ENCODE results near the gene TRAPPC13.
"Not testable (repeated sequence)": the region's sequence is repeated elsewhere in the genome, so short reads cannot be mapped to it uniquely, and the experiment has no call there.

TRAPPC13 gene

GRCh38 chr5:65624571-65625555, at the start of gene TRAPPC13, which contains the start of gene SHLD3:
Gene TRAPPC13, plus strand, starts transcription at chr5:65625027. Its CDS starts 34 bp downstream, at chr5:65625061.
Gene SHLD3, plus strand, starts transcription at chr5:65625027. Its CDS starts 4,561 bp downstream, at chr5:65629588.
- Histone ChIP-seq H3K27ac (ENCODE audit: low read length) (peak within 1 kb of the TSS; percentile 53), H3K27me3 (ENCODE audit: insufficient read depth, low read length) (no peaks in the 10 kb centered on the region), H3K9me3 (ENCODE audit: insufficient read depth, low read depth, low read length) (no peaks in the 10 kb centered on the region), H3K4me1 (ENCODE audit: insufficient read depth, low read length) (peaks cover 8% of the 10 kb centered on the region; the same call in 1 of the 2 replicates), H3K4me3 (ENCODE audit: low read length) (peak within 1 kb of the TSS; percentile 94), H3K36me3 (ENCODE audit: insufficient read depth, low read depth, low read length) (peaks cover 6% of the 10 kb centered on the region), H3K9ac (ENCODE audit: low read depth, low read length) (peak within 1 kb of the TSS; percentile 92)

- Histone ChIP-seq H3K9me3 (ENCODE audit: insufficient read depth, low read depth, low read length) (no peaks in the 10 kb centered on the region), H3K4me1 (ENCODE audit: insufficient read depth, low read length) (no peaks in the 10 kb centered on the region), H3K27me3 (ENCODE audit: insufficient read depth, low read length) (no peaks in the 10 kb centered on the region), H3K9ac (ENCODE audit: low read depth, low read length) (no peak overlapping the region), H3K4me3 (ENCODE audit: low read length) (no peak overlapping the region), H3K27ac (ENCODE audit: low read length) (no peak overlapping the region), H3K36me3 (ENCODE audit: insufficient read depth, low read depth, low read length) (peaks cover 77% of the 10 kb centered on the region)
Measured at GRCh38 chr5:65577141-65577540, 47.7 kb upstream of the TRAPPC13 start.

- Histone ChIP-seq H3K36me3 (ENCODE audit: insufficient read depth, low read depth, low read length) (peaks cover 92% of the 10 kb centered on the region), H3K27me3 (ENCODE audit: insufficient read depth, low read length) (no peaks in the 10 kb centered on the region), H3K27ac (ENCODE audit: low read length) (no peak overlapping the region), H3K9me3 (ENCODE audit: insufficient read depth, low read depth, low read length) (no peaks in the 10 kb centered on the region), H3K4me1 (ENCODE audit: insufficient read depth, low read length) (no peaks in the 10 kb centered on the region), H3K9ac (ENCODE audit: low read depth, low read length) (no peak overlapping the region), H3K4me3 (ENCODE audit: low read length) (no peak overlapping the region)
Measured at GRCh38 chr5:65588694-65589093, 36.1 kb upstream of the TRAPPC13 start.

- not testable (repeated sequence) for H3K9ac ChIP-seq (ENCODE audit: low read depth, low read length); H3K27me3 ChIP-seq (ENCODE audit: insufficient read depth, low read length); H3K4me1 ChIP-seq (ENCODE audit: insufficient read depth, low read length); H3K4me3 ChIP-seq (ENCODE audit: low read length); H3K27ac ChIP-seq (ENCODE audit: low read length)
- Histone ChIP-seq H3K9me3 (ENCODE audit: insufficient read depth, low read depth, low read length) (peaks cover 16% of the 10 kb centered on the region), H3K36me3 (ENCODE audit: insufficient read depth, low read depth, low read length) (peaks cover 69% of the 10 kb centered on the region)
Measured at GRCh38 chr5:65601761-65602160, 23.1 kb upstream of the TRAPPC13 start.

- H3K27me3 ChIP-seq (ENCODE audit: insufficient read depth, low read length) = no peaks in the 10 kb centered on the region
- H3K36me3 ChIP-seq (ENCODE audit: insufficient read depth, low read depth, low read length) = peaks cover 73% of the 10 kb centered on the region
- no peak overlapping the region for H3K4me3 ChIP-seq (ENCODE audit: low read length)
- no peaks in the 10 kb centered on the region for H3K4me1 ChIP-seq (ENCODE audit: insufficient read depth, low read length)
- no peak overlapping the region for H3K27ac ChIP-seq (ENCODE audit: low read length)
- no peaks in the 10 kb centered on the region for H3K9me3 ChIP-seq (ENCODE audit: insufficient read depth, low read depth, low read length)
- H3K9ac ChIP-seq (ENCODE audit: low read depth, low read length) = no peak overlapping the region
Measured at GRCh38 chr5:65611524-65611923, 13.3 kb upstream of the TRAPPC13 start.

- no peaks in the 10 kb centered on the region for H3K27me3 ChIP-seq (ENCODE audit: insufficient read depth, low read length)
- H3K9me3 ChIP-seq (ENCODE audit: insufficient read depth, low read depth, low read length) = no peaks in the 10 kb centered on the region
- no peaks in the 10 kb centered on the region for H3K4me1 ChIP-seq (ENCODE audit: insufficient read depth, low read length)
- peaks cover 69% of the 10 kb centered on the region for H3K36me3 ChIP-seq (ENCODE audit: insufficient read depth, low read depth, low read length)
- no peak overlapping the region for H3K27ac ChIP-seq (ENCODE audit: low read length)
- H3K9ac ChIP-seq (ENCODE audit: low read depth, low read length) = no peak overlapping the region
- no peak overlapping the region for H3K4me3 ChIP-seq (ENCODE audit: low read length)
Measured at GRCh38 chr5:65612298-65612907, 12.4 kb upstream of the TRAPPC13 start.

GRCh38 chr5:65620021-65620420, 4.8 kb upstream of the TRAPPC13 start:
- Histone ChIP-seq H3K9me3 (ENCODE audit: insufficient read depth, low read depth, low read length) (no peaks in the 10 kb centered on the region), H3K27me3 (ENCODE audit: insufficient read depth, low read length) (no peaks in the 10 kb centered on the region), H3K36me3 (ENCODE audit: insufficient read depth, low read depth, low read length) (peaks cover 11% of the 10 kb centered on the region), H3K9ac (ENCODE audit: low read depth, low read length) (no peak overlapping the region), H3K27ac (ENCODE audit: low read length) (no peak overlapping the region), H3K4me1 (ENCODE audit: insufficient read depth, low read length) (peaks cover 3% of the 10 kb centered on the region; the same call in 1 of the 2 replicates), H3K4me3 (ENCODE audit: low read length) (no peak overlapping the region)

GRCh38 chr5:65621961-65622360, 2.9 kb upstream of the TRAPPC13 start:
- not testable (repeated sequence) for H3K9ac ChIP-seq (ENCODE audit: low read depth, low read length); H3K36me3 ChIP-seq (ENCODE audit: insufficient read depth, low read depth, low read length); H3K9me3 ChIP-seq (ENCODE audit: insufficient read depth, low read depth, low read length); H3K27ac ChIP-seq (ENCODE audit: low read length); H3K4me3 ChIP-seq (ENCODE audit: low read length); H3K4me1 ChIP-seq (ENCODE audit: insufficient read depth, low read length); H3K27me3 ChIP-seq (ENCODE audit: insufficient read depth, low read length)

GRCh38 chr5:65623482-65623881, 1.3 kb upstream of the TRAPPC13 start:
- peaks cover 8% of the 10 kb centered on the region; the same call in 1 of the 2 replicates for H3K4me1 ChIP-seq (ENCODE audit: insufficient read depth, low read length)
- peak overlapping the region; percentile 94 for H3K4me3 ChIP-seq (ENCODE audit: low read length)
- no peak overlapping the region for H3K27ac ChIP-seq (ENCODE audit: low read length)
- H3K9ac ChIP-seq (ENCODE audit: low read depth, low read length) = peak overlapping the region; percentile 92
- no peaks in the 10 kb centered on the region for H3K9me3 ChIP-seq (ENCODE audit: insufficient read depth, low read depth, low read length)
- H3K27me3 ChIP-seq (ENCODE audit: insufficient read depth, low read length) = no peaks in the 10 kb centered on the region
- H3K36me3 ChIP-seq (ENCODE audit: insufficient read depth, low read depth, low read length) = no peaks in the 10 kb centered on the region

GRCh38 chr5:65624025-65624570, 729 bp upstream of the TRAPPC13 start, which contains the start of gene TRIM23:
Gene TRIM23, minus strand, starts transcription at chr5:65624333. Its CDS starts 59 bp downstream, at chr5:65624274.
- Histone ChIP-seq H3K27me3 (ENCODE audit: insufficient read depth, low read length) (no peaks in the 10 kb centered on the region), H3K9me3 (ENCODE audit: insufficient read depth, low read depth, low read length) (no peaks in the 10 kb centered on the region), H3K27ac (ENCODE audit: low read length) (peak within 1 kb of the TSS; percentile 53), H3K36me3 (ENCODE audit: insufficient read depth, low read depth, low read length) (no peaks in the 10 kb centered on the region), H3K4me3 (ENCODE audit: low read length) (peak within 1 kb of the TSS; percentile 94), H3K4me1 (ENCODE audit: insufficient read depth, low read length) (peaks cover 8% of the 10 kb centered on the region; the same call in 1 of the 2 replicates), H3K9ac (ENCODE audit: low read depth, low read length) (peak within 1 kb of the TSS; percentile 92)

GRCh38 chr5:65625743-65626142, 916 bp downstream of the TRAPPC13 start:
- peaks cover 8% of the 10 kb centered on the region; the same call in 1 of the 2 replicates for H3K4me1 ChIP-seq (ENCODE audit: insufficient read depth, low read length)
- H3K27ac ChIP-seq (ENCODE audit: low read length) = no peak overlapping the region
- H3K27me3 ChIP-seq (ENCODE audit: insufficient read depth, low read length) = no peaks in the 10 kb centered on the region
- H3K9me3 ChIP-seq (ENCODE audit: insufficient read depth, low read depth, low read length) = no peaks in the 10 kb centered on the region
- H3K9ac ChIP-seq (ENCODE audit: low read depth, low read length) = peak overlapping the region; percentile 92; the same call in 1 of the 2 replicates
- H3K4me3 ChIP-seq (ENCODE audit: low read length) = peak overlapping the region; percentile 94
- peaks cover 8% of the 10 kb centered on the region for H3K36me3 ChIP-seq (ENCODE audit: insufficient read depth, low read depth, low read length)
